K562 (cell line): ENCODE data around the gene WDR81. TPM values are rescaled to one million over a fixed set of nuclear protein-coding genes. Genes with fewer than 3 reads are reported as not detected.

Experiments used
- ATAC-seq: fragments of 200-7000 bp; cut with Tn5 transposase; 3 replicates; pipeline ENCODE4 v1.9.1; 2020; ENCODE audit warnings: moderate library complexity
- BruUV-seq: library from RNA; stranded (reverse); fragments of 400-500 nt; replicated peaks from 2 replicates; lab custom pipeline; 2021; lab: Mats Ljungman, UMichigan
- CTCF ChIA-PET: fragments of 300-600 bp; formaldehyde crosslinking; extraction: SDS; loops from one replicate; lab custom pipeline; 2021; ENCODE audit warnings: low intra/inter-chr PET ratio; lab: Yijun Ruan, JAX
- POLR2A ChIA-PET: fragments of 300-600, 350-650 bp; sonication (Branson Sonifier 250); formaldehyde crosslinking; extraction: SDS; loops from one replicate; lab custom pipeline; 2021; ENCODE audit warnings: antibody characterized with exemption, inconsistent platforms; lab: Yijun Ruan, JAX
- DNase-seq, 4 experiments: peaks; one replicate each; pipeline versions ENCODE4 v3.0.0 to v3.0.0-alpha.2; 2011 to 2018; ENCODE audit warnings: low spot score in 3 of 4, mixed read lengths in 3 of 4; ENCODE audit errors: extremely low read depth in 1 of 4
- FAIRE-seq: peaks from 2 replicates; lab custom pipeline; 2011; peaks lifted over from hg19 to GRCh38; lab: Jason Lieb, UNC
- H2AFZ ChIP-seq: 2 replicates; pipeline ENCODE4 v1.6.0; 2011; ENCODE audit warnings: low read depth, low read length, control low read depth, inconsistent platforms
- H3K27ac ChIP-seq: fragments of 200-600 bp; 3 replicates; pipeline ENCODE4 v1.8.0; 2011; ENCODE audit warnings: low read depth, mild to moderate bottlenecking, control low read depth, inconsistent platforms, low read length, moderate library complexity, mixed read lengths; ENCODE audit errors: extremely low read depth
- H3K27me3 ChIP-seq, 2 experiments: fragments of 300-600 bp in 1 of 2; 2 replicates in 1 of 2; 3 replicates in 1 of 2; pipeline versions ENCODE4 v1.6.0 to v1.8.0; 2011; ENCODE audit warnings: inconsistent platforms in 2 of 2, low read length in 2 of 2, mild to moderate bottlenecking in 1 of 2, mixed read lengths in 1 of 2, moderate library complexity in 1 of 2; ENCODE audit not compliant: control insufficient read depth in 2 of 2, insufficient read depth in 2 of 2
- H3K36me3 ChIP-seq: fragments of 300-600 bp; 3 replicates; pipeline ENCODE4 v1.8.0; 2011; ENCODE audit warnings: mild to moderate bottlenecking, low read length, inconsistent platforms; ENCODE audit not compliant: control insufficient read depth, insufficient read depth
- H3K4me1 ChIP-seq, 2 experiments: fragments of 200-600 bp in 1 of 2; replicated peaks in 1 of 2; 2 replicates in 1 of 2; 3 replicates in 1 of 2; pipeline versions ENCODE4 v1.5.1 to v1.8.0; 2011; ENCODE audit warnings: inconsistent platforms in 2 of 2, low read length in 2 of 2, mild to moderate bottlenecking in 1 of 2, mixed read lengths in 1 of 2, moderate library complexity in 1 of 2; ENCODE audit not compliant: control insufficient read depth in 2 of 2, insufficient read depth in 2 of 2
- H3K4me2 ChIP-seq: 2 replicates; pipeline ENCODE4 v1.6.1; 2011; ENCODE audit warnings: low read length, control low read depth, inconsistent platforms, mixed read lengths; ENCODE audit not compliant: insufficient read depth
- H3K4me3 ChIP-seq: fragments of 200-600 bp; sonication (generic), shearing (Covaris generic); 2 replicates; pipeline ENCODE4 v1.5.1; 2016; ENCODE audit warnings: control low read depth, inconsistent platforms
- H3K79me2 ChIP-seq: fragments of 200-600 bp; 3 replicates; pipeline ENCODE4 v1.8.0; 2011; ENCODE audit warnings: low read length, inconsistent platforms; ENCODE audit not compliant: control insufficient read depth, insufficient read depth
- H3K9ac ChIP-seq, 2 experiments: 2 replicates each; pipeline versions ENCODE4 v1.6.0 to v1.6.1; 2011; ENCODE audit warnings: low read depth in 2 of 2, low read length in 2 of 2, control low read depth in 1 of 2, inconsistent platforms in 1 of 2, mild to moderate bottlenecking in 1 of 2, mixed read lengths in 1 of 2; ENCODE audit not compliant: insufficient read depth in 1 of 2
- H3K9me1 ChIP-seq: one replicate; pipeline ENCODE4 v1.6.0; 2011; ENCODE audit warnings: inconsistent platforms, mild to moderate bottlenecking, low read length, moderate library complexity; ENCODE audit not compliant: control insufficient read depth, insufficient read depth
- H3K9me3 ChIP-seq: replicated peaks from 2 replicates; pipeline ENCODE4 v1.5.1; 2011; ENCODE audit warnings: low read depth, low read length, inconsistent platforms; ENCODE audit not compliant: control insufficient read depth, insufficient read depth
- H4K20me1 ChIP-seq: replicated peaks from 2 replicates; pipeline ENCODE4 v1.6.1; 2011; ENCODE audit warnings: low read length, inconsistent platforms, mixed read lengths; ENCODE audit not compliant: control insufficient read depth, insufficient read depth
- CCAR2 ChIP-seq: fragments of 200-400 bp; formaldehyde crosslinking; IDR thresholded peaks from 2 replicates; pipeline ENCODE4 v1.6.1; 2017; ENCODE audit warnings: mild to moderate bottlenecking, low read depth, low read length
- CREB3 ChIP-seq: fragments of 450-650 bp; conservative IDR thresholded peaks from 2 replicates; pipeline ENCODE4 v1.6.1; 2016; ENCODE audit warnings: missing genetic modification characterization, low read depth, mild to moderate bottlenecking, missing compliant biosample characterization, moderate library complexity
- GATA2 ChIP-seq: sonication (generic); formaldehyde crosslinking; IDR thresholded peaks from 2 replicates; pipeline ENCODE4 v1.4.0; 2020; ENCODE audit warnings: mild to moderate bottlenecking, missing genetic modification reagents
- LARP7 ChIP-seq: fragments of 450-650 bp; IDR thresholded peaks from 2 replicates; pipeline ENCODE4 v1.6.1; 2016
- MCM2 ChIP-seq: fragments of 450-650 bp; IDR thresholded peaks from 2 replicates; pipeline ENCODE4 v1.6.1; 2017; ENCODE audit warnings: low read depth, mild to moderate bottlenecking
- MECOM ChIP-seq: fragments of 250-450 bp; sonication (Bioruptor Pico); IDR thresholded peaks from 2 replicates; pipeline ENCODE4 v1.8.0; 2022; ENCODE audit warnings: inconsistent platforms
- PKNOX1 ChIP-seq: fragments of 450-650 bp; IDR thresholded peaks from 2 replicates; pipeline ENCODE4 v1.6.1; 2016
- SAFB ChIP-seq: fragments of 200-400 bp; formaldehyde crosslinking; IDR thresholded peaks from 2 replicates; pipeline ENCODE4 v1.6.1; 2017; ENCODE audit warnings: low read depth, low read length, borderline replicate concordance
- SAP30 ChIP-seq: fragments of 200-600 bp; sonication (generic); IDR thresholded peaks from 2 replicates; pipeline ENCODE4 v1.6.1; 2012; ENCODE audit warnings: borderline replicate concordance, low read depth, mild to moderate bottlenecking, moderate library complexity, low read length, control low read depth, inconsistent platforms; ENCODE audit not compliant: insufficient read depth, poor library complexity, severe bottlenecking
- SIN3B ChIP-seq: fragments of 450-650 bp; IDR thresholded peaks from 2 replicates; pipeline ENCODE4 v1.6.1; 2017; ENCODE audit warnings: low read depth, mild to moderate bottlenecking, moderate library complexity
- SIRT6 ChIP-seq: IDR thresholded peaks from one replicate; pipeline ENCODE4 v1.6.1; 2012; ENCODE audit warnings: low read depth, mild to moderate bottlenecking, control low read depth, inconsistent platforms, low read length, moderate library complexity
- SRF ChIP-seq, 2 experiments: fragments of 250-450, 450-650 bp in 1 of 2; sonication (Bioruptor Pico) in 1 of 2; sonication (generic) in 1 of 2; formaldehyde crosslinking; IDR thresholded peaks; 2 replicates each; pipeline versions ENCODE4 v1.5.0 to v1.5.1; 2020 to 2022; ENCODE audit warnings: mild to moderate bottlenecking in 1 of 2, missing genetic modification reagents in 1 of 2
- TFAP4 ChIP-seq: sonication (generic); formaldehyde crosslinking; IDR thresholded peaks from 2 replicates; pipeline ENCODE4 v1.8.0; 2022; ENCODE audit warnings: missing genetic modification reagents, mild to moderate bottlenecking, moderate library complexity, borderline replicate concordance
- ZNF197 ChIP-seq: fragments of 200-800 bp; sonication (Bioruptor generic); IDR thresholded peaks from 2 replicates; pipeline ENCODE4 v1.6.1; 2016; ENCODE audit warnings: low read depth, missing genetic modification characterization, missing compliant biosample characterization
- ZNF217 ChIP-seq: sonication (generic); formaldehyde crosslinking; IDR thresholded peaks from 2 replicates; pipeline ENCODE4 v1.8.0; 2022; ENCODE audit warnings: mild to moderate bottlenecking, missing genetic modification reagents
- ZNF551 ChIP-seq: fragments of 250-450 bp; sonication (Bioruptor Pico); IDR thresholded peaks from 2 replicates; pipeline ENCODE4 v1.5.0; 2021; ENCODE audit warnings: mild to moderate bottlenecking, moderate library complexity
- WGBS: fragments of 100-300 bp; shearing (Covaris generic); methylation state at CpG from one replicate; pipeline ENCODE4 v1.1.6; 2016; ENCODE audit warnings: low coverage, mixed read lengths; ENCODE audit not compliant: insufficient coverage; ENCODE audit errors: missing lambda C conversion rate; 5-methylcytosine and 5-hydroxymethylcytosine counted together
- in situ Hi-C: fragments of 300-500 bp; cut with MboI; formaldehyde crosslinking; loops from 4 replicates; pipeline ENCODE4 v1.15.0; 2018; ENCODE audit warnings: inconsistent platforms, mixed read lengths
- intact Hi-C: fragments of 100-400 bp; cut with micrococcal nuclease; formaldehyde crosslinking; loops from 2 replicates; pipeline ENCODE4 v1.14.2; 2022
- polyA plus RNA-seq, 8 experiments: library from polyadenylated mRNA; depleted of rRNA in 4 of 8; stranded (reverse) in 5 of 8; unstranded in 3 of 8; fragments of >200 nt; fragmentation: Nextera tagmentation in 2 of 8; fragmentation: Illumina TruSeq in 1 of 8; extraction: Ambion mirVana in 2 of 8; extraction: Trizol in 1 of 8; gene quantifications; 2 replicates each; pipeline versions ENCODE4 v1.2.1 to v1.2.3, GENCODE V29; 2011 to 2014; ENCODE audit warnings: inconsistent platforms in 1 of 8, missing spikeins in 1 of 8
- total RNA-seq, 7 experiments: library from RNA; depleted of rRNA in 6 of 7; stranded (reverse); fragments of >200 nt in 6 of 7; fragmentation: Illumina TruSeq in 2 of 7; extraction: Trizol in 2 of 7; gene quantifications; 2 replicates each; pipeline versions ENCODE4 v1.2.1 to v1.2.3, GENCODE V29; 2011 to 2021; ENCODE audit warnings: low replicate concordance in 1 of 7
- TF ChIP-seq, protein P1 (sequence below): fragments of 450-650 bp; IDR thresholded peaks from 2 replicates; pipeline ENCODE4 v1.7.0; 2016; ENCODE audit warnings: borderline replicate concordance

The WDR81 gene
- total and polyA plus RNA-seq, 9 of the 15 experiments (the other 6 are each of a cell fraction or from before 2014, with no cell fraction given), result 0.01 to 17.1 (median 3.3) TPM

DNA sequence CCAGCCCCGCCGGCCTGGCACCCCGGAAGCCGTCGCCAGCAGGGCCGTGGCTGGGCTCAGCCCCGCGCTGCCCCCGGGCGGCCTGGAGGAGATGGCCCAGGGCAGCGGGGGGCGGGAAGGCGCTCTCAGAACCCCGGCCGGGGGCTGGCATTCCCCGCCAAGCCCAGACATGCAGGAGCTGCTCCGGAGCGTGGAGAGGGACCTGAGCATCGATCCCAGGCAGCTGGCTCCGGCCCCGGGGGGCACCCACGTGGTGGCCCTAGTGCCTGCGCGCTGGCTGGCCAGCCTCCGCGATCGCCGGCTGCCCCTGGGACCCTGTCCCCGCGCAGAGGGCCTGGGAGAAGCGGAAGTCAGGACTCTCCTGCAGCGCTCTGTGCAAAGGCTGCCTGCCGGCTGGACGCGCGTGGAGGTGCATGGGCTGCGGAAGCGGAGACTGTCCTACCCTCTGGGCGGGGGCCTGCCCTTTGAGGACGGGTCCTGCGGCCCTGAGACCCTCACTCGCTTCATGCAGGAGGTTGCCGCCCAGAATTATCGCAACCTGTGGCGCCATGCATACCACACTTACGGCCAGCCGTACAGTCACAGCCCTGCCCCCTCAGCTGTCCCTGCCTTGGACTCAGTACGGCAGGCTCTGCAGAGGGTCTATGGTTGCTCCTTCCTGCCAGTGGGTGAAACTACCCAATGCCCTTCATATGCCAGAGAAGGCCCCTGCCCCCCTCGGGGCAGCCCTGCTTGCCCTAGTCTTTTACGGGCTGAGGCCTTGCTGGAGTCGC is 551 bp downstream of the WDR81 start:
- Histone ChIP-seq H4K20me1 (no peaks in the 10 kb centered on the region), H3K4me1 (peaks cover 19 to 59% of the 10 kb centered on the region in 2 experiments), H3K9me3 (no peaks in the 10 kb centered on the region), H3K27me3 (no peaks in the 10 kb centered on the region), H2AFZ (peak overlapping the region; percentile 88), H3K36me3 (peaks cover 7% of the 10 kb centered on the region; the same call in 1 of the 3 replicates), H3K9me1 (no peaks in the 10 kb centered on the region), H3K79me2 (peaks cover 11% of the 10 kb centered on the region; the same call in 2 of the 3 replicates), H3K27ac (peak overlapping the region; percentile 69; the same call in 2 of the 3 replicates), H3K4me3 (peak overlapping the region; percentile 67), H3K9ac (peak overlapping the region; percentile 49 to 92; a peak in 3 of 4 replicates), H3K4me2 (peak overlapping the region; percentile 80)
- DNase-seq, result no peak
- 10% methylated on average over 22 of the region's 51 CpGs for WGBS
- no TSS peak for BruUV-seq
- CTCF ChIA-PET, result no interaction called here
- no peak for FAIRE-seq
- POLR2A ChIA-PET, result interaction anchor here (4.4 kb wide), 1 partner anchor 8 kb away, joined by 25 read pairs; no protein-coding TSS in a partner anchor
- in situ Hi-C loops (no loop called here), intact Hi-C loops (loop anchor here (5.0 kb wide), 1 partner anchor 57 kb away; no protein-coding TSS in a partner anchor)
- peak; percentile 69 for ATAC-seq
- no peak for TF ChIP-seq ZNF551 (CRISPR knock-in tag)
- no peak for TF ChIP-seq LARP7
- TF ChIP-seq ZNF197, result no peak
- TF ChIP-seq CCAR2, result no peak
- no peak for TF ChIP-seq SRF (CRISPR knock-in tag; IDR thresholded peaks at IDR 0.05)
- TF ChIP-seq, protein P1, sequence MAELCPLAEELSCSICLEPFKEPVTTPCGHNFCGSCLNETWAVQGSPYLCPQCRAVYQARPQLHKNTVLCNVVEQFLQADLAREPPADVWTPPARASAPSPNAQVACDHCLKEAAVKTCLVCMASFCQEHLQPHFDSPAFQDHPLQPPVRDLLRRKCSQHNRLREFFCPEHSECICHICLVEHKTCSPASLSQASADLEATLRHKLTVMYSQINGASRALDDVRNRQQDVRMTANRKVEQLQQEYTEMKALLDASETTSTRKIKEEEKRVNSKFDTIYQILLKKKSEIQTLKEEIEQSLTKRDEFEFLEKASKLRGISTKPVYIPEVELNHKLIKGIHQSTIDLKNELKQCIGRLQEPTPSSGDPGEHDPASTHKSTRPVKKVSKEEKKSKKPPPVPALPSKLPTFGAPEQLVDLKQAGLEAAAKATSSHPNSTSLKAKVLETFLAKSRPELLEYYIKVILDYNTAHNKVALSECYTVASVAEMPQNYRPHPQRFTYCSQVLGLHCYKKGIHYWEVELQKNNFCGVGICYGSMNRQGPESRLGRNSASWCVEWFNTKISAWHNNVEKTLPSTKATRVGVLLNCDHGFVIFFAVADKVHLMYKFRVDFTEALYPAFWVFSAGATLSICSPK, result no peak
- TF ChIP-seq SAP30, result peak; percentile 32
- TF ChIP-seq MECOM (CRISPR knock-in tag), result no peak
- TF ChIP-seq PKNOX1, result no peak
- no peak for TF ChIP-seq ZNF217 (CRISPR knock-in tag)
- no peak for TF ChIP-seq SIRT6
- TF ChIP-seq CREB3, result no peak
- no peak for TF ChIP-seq SIN3B
- TF ChIP-seq TFAP4 (CRISPR knock-in tag), result peak; percentile 66; the same call in 1 of the 2 replicates
- TF ChIP-seq SAFB, result 0 out of 2 replicates have a peak, but pooled peaks have one; percentile 36
- TF ChIP-seq MCM2, result no peak
- TF ChIP-seq GATA2, result no peak
